BLaER1 treated with 17β-estradiol and CSF1 and Interleukin-3, amounts not matched to agents 10 nM and 100 nM (cell line): ENCODE measurements around the gene PSMB7.

Source experiments
- H3K27ac ChIP-seq, 11 experiments: shearing (Covaris generic); formaldehyde crosslinking; 2 replicates each; pipeline ENCODE4 v1.8.1; 2022
- H3K27me3 ChIP-seq, 11 experiments: shearing (Covaris generic); formaldehyde crosslinking; 2 replicates each; pipeline ENCODE4 v1.8.1; 2022
- H3K36me3 ChIP-seq, 11 experiments: shearing (Covaris generic); formaldehyde crosslinking; 2 replicates each; pipeline ENCODE4 v1.8.1; 2022
- H3K4me1 ChIP-seq, 10 experiments: shearing (Covaris generic); formaldehyde crosslinking; 2 replicates each; pipeline ENCODE4 v1.8.1; 2022
- H3K4me2 ChIP-seq, 11 experiments: shearing (Covaris generic); formaldehyde crosslinking; 2 replicates each; pipeline ENCODE4 v1.8.1; 2022
- H3K4me3 ChIP-seq, 10 experiments: shearing (Covaris generic); formaldehyde crosslinking; 2 replicates each; pipeline ENCODE4 v1.8.1; 2022
- H3K9ac ChIP-seq, 11 experiments: shearing (Covaris generic); formaldehyde crosslinking; 2 replicates each; pipeline ENCODE4 v1.8.1; 2022
- H3K9me3 ChIP-seq, 11 experiments: shearing (Covaris generic); formaldehyde crosslinking; replicated peaks in 1 of 11; 2 replicates each; pipeline ENCODE4 v1.8.1; 2022
- H4K20me1 ChIP-seq, 11 experiments: shearing (Covaris generic); formaldehyde crosslinking; 2 replicates each; pipeline ENCODE4 v1.8.1; 2022
- Cebpa-rat ChIP-seq, 11 experiments: shearing (Covaris generic); IDR thresholded peaks; 2 replicates each; pipeline ENCODE4 v1.8.1; 2022

PSMB7 gene

GRCh38 chr9:124339603-124340146 lies 75.6 kb downstream of the PSMB7 start:
- TF ChIP-seq Cebpa-rat (IDR thresholded peaks at IDR 0.05) = no peak
- Histone ChIP-seq H3K36me3 (peaks cover 41 to 77% (median 64%) of the 10 kb centered on the region in 11 experiments), H3K4me1 (peaks cover 23 to 31% (median 28%) of the 10 kb centered on the region in 10 experiments), H3K9ac (peak overlapping the region in 1 of 11 experiments; percentile 15; a peak in 1 of 22 replicates), H3K9me3 (peaks cover 7 to 17% (median 11%) of the 10 kb centered on the region in 11 experiments; a peak in 18 of 22 replicates), H3K4me2 (no peak overlapping the region), H3K27ac (no peak overlapping the region), H3K4me3 (no peak overlapping the region), H3K27me3 (no peaks in the 10 kb centered on the region), H4K20me1 (peaks cover 19 to 55% (median 30%) of the 10 kb centered on the region in 11 experiments; a peak in 19 of 22 replicates)

GRCh38 chr9:124337562-124337961 lies 77.7 kb downstream of the PSMB7 start:
- Histone ChIP-seq H3K4me2 (no peak overlapping the region), H3K4me1 (peaks cover 9 to 15% (median 12%) of the 10 kb centered on the region in 10 experiments), H3K36me3 (peaks cover 45 to 88% (median 74%) of the 10 kb centered on the region in 11 experiments), H3K9me3 (peaks cover 7 to 17% (median 11%) of the 10 kb centered on the region in 11 experiments; a peak in 18 of 22 replicates), H3K9ac (no peak overlapping the region), H3K27me3 (no peaks in the 10 kb centered on the region), H3K27ac (no peak overlapping the region), H4K20me1 (peaks cover 6 to 37% (median 11%) of the 10 kb centered on the region in 11 experiments; a peak in 15 of 22 replicates), H3K4me3 (no peak overlapping the region)
- TF ChIP-seq Cebpa-rat (IDR thresholded peaks at IDR 0.05) = no peak

- Histone ChIP-seq H3K4me3 (no peak overlapping the region), H4K20me1 (peaks cover 3 to 35% (median 11%) of the 10 kb centered on the region in 11 experiments; a peak in 13 of 22 replicates), H3K27me3 (no peaks in the 10 kb centered on the region), H3K27ac (no peak overlapping the region), H3K9ac (no peak overlapping the region), H3K9me3 (peaks cover 7 to 17% (median 11%) of the 10 kb centered on the region in 11 experiments; a peak in 18 of 22 replicates), H3K36me3 (peaks cover 52 to 100% (median 88%) of the 10 kb centered on the region in 11 experiments), H3K4me1 (no peaks in the 10 kb centered on the region), H3K4me2 (no peak overlapping the region)
- TF ChIP-seq Cebpa-rat (IDR thresholded peaks at IDR 0.05) = no peak
Observed at GRCh38 chr9:124335320-124335707, 79.9 kb downstream of the PSMB7 start.

GRCh38 chr9:124334568-124335319 lies 80.5 kb downstream of the PSMB7 start:
- TF ChIP-seq Cebpa-rat (IDR thresholded peaks at IDR 0.05) = no peak
- Histone ChIP-seq H3K27ac (no peak overlapping the region), H3K4me3 (no peak overlapping the region), H3K9ac (no peak overlapping the region), H3K9me3 (peaks cover 7 to 17% (median 11%) of the 10 kb centered on the region in 11 experiments; a peak in 18 of 22 replicates), H3K27me3 (no peaks in the 10 kb centered on the region), H3K4me2 (no peak overlapping the region), H4K20me1 (peaks cover 3 to 34% (median 14%) of the 10 kb centered on the region in 11 experiments; a peak in 13 of 22 replicates), H3K36me3 (peaks cover 51 to 100% (median 89%) of the 10 kb centered on the region in 11 experiments), H3K4me1 (no peaks in the 10 kb centered on the region)

- no peak for TF ChIP-seq Cebpa-rat (IDR thresholded peaks at IDR 0.05)
- no peaks in the 10 kb centered on the region for H3K4me1 ChIP-seq
- no peak overlapping the region for H3K4me2 ChIP-seq
- H3K36me3 ChIP-seq = peaks cover 58 to 100% (median 94%) of the 10 kb centered on the region in 11 experiments
- peaks cover 7 to 15% (median 11%) of the 10 kb centered on the region in 11 experiments; a peak in 18 of 22 replicates for H3K9me3 ChIP-seq
- no peaks in the 10 kb centered on the region for H3K27me3 ChIP-seq
- no peak overlapping the region for H3K4me3 ChIP-seq
- H3K27ac ChIP-seq = no peak overlapping the region
- peaks cover 0 to 38% (median 15%) of the 10 kb centered on the region in 11 experiments; a peak in 14 of 22 replicates for H4K20me1 ChIP-seq
- no peak overlapping the region for H3K9ac ChIP-seq
Observed at GRCh38 chr9:124333203-124333579, 82.1 kb downstream of the PSMB7 start.

- H3K4me1 ChIP-seq = peaks cover 0 to 3% (median 0%) of the 10 kb centered on the region in 10 experiments; a peak in 2 of 20 replicates
- H4K20me1 ChIP-seq = peaks cover 0 to 41% (median 15%) of the 10 kb centered on the region in 11 experiments; a peak in 15 of 22 replicates
- H3K36me3 ChIP-seq = peaks cover 54 to 100% (median 94%) of the 10 kb centered on the region in 11 experiments
- H3K4me2 ChIP-seq = no peak overlapping the region
- peaks cover 6 to 10% (median 8%) of the 10 kb centered on the region in 11 experiments; a peak in 18 of 22 replicates for H3K9me3 ChIP-seq
- no peaks in the 10 kb centered on the region for H3K27me3 ChIP-seq
- H3K4me3 ChIP-seq = no peak overlapping the region
- H3K9ac ChIP-seq = no peak overlapping the region
- TF ChIP-seq Cebpa-rat (IDR thresholded peaks at IDR 0.05) = no peak
- no peak overlapping the region for H3K27ac ChIP-seq
Observed at GRCh38 chr9:124332361-124333202, 82.7 kb downstream of the PSMB7 start.

- Histone ChIP-seq H3K27ac (no peak overlapping the region), H4K20me1 (peaks cover 0 to 49% (median 24%) of the 10 kb centered on the region in 11 experiments; a peak in 17 of 22 replicates), H3K4me2 (no peak overlapping the region), H3K9ac (no peak overlapping the region; a peak in 1 of 22 replicates), H3K4me1 (peaks cover 0 to 13% (median 4%) of the 10 kb centered on the region in 10 experiments; a peak in 15 of 20 replicates), H3K27me3 (no peaks in the 10 kb centered on the region), H3K9me3 (no peaks in the 10 kb centered on the region; a peak in 1 of 22 replicates), H3K36me3 (peaks cover 53 to 100% (median 94%) of the 10 kb centered on the region in 11 experiments), H3K4me3 (no peak overlapping the region)
- TF ChIP-seq Cebpa-rat (IDR thresholded peaks at IDR 0.05) = no peak
Observed at GRCh38 chr9:124331580-124331979, 83.7 kb downstream of the PSMB7 start.

GRCh38 chr9:124330011-124330697 lies 85.1 kb downstream of the PSMB7 start:
- Histone ChIP-seq H3K27ac (no peak overlapping the region), H3K9me3 (no peaks in the 10 kb centered on the region), H3K4me3 (no peak overlapping the region), H3K4me2 (no peak overlapping the region), H4K20me1 (peaks cover 7 to 58% (median 36%) of the 10 kb centered on the region in 11 experiments; a peak in 17 of 22 replicates), H3K27me3 (no peaks in the 10 kb centered on the region), H3K36me3 (peaks cover 40 to 92% (median 81%) of the 10 kb centered on the region in 11 experiments), H3K9ac (no peak overlapping the region), H3K4me1 (peaks cover 2 to 28% (median 18%) of the 10 kb centered on the region in 10 experiments; a peak in 19 of 20 replicates)
- no peak for TF ChIP-seq Cebpa-rat (IDR thresholded peaks at IDR 0.05)
